Fibroblast of skin of abdomen (primary cell): ENCODE data around the gene CTRB1.
"Not testable (repeated sequence)": the region's sequence is repeated elsewhere in the genome, so short reads cannot be mapped to it uniquely, and the experiment has no call there.

Source experiments
- DNase-seq: peaks from one replicate; pipeline ENCODE4 v3.0.0-alpha.2; 2013

Gene CTRB1

DNA sequence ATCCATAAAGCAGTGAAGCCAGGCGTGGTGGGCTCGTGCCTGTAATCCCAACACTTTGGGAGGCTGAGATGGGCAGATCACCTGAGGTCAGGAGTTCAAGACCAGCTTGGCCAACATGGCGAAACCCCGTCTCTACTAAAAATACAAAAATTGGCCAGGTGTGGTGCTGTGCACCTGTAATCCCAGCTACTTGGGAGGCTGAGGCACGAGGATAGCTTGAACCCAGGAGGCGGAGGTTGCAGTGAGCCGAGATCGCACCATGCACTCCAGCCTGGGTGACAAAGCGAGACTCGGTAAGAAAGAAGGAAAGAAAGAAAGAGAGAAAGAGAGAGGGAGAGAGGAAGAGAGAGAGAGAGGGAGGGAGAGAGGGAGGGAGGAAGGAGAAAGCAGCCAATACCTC is 53.8 kb downstream of the CTRB1 start:
- not testable (repeated sequence) for DNase-seq

DNA sequence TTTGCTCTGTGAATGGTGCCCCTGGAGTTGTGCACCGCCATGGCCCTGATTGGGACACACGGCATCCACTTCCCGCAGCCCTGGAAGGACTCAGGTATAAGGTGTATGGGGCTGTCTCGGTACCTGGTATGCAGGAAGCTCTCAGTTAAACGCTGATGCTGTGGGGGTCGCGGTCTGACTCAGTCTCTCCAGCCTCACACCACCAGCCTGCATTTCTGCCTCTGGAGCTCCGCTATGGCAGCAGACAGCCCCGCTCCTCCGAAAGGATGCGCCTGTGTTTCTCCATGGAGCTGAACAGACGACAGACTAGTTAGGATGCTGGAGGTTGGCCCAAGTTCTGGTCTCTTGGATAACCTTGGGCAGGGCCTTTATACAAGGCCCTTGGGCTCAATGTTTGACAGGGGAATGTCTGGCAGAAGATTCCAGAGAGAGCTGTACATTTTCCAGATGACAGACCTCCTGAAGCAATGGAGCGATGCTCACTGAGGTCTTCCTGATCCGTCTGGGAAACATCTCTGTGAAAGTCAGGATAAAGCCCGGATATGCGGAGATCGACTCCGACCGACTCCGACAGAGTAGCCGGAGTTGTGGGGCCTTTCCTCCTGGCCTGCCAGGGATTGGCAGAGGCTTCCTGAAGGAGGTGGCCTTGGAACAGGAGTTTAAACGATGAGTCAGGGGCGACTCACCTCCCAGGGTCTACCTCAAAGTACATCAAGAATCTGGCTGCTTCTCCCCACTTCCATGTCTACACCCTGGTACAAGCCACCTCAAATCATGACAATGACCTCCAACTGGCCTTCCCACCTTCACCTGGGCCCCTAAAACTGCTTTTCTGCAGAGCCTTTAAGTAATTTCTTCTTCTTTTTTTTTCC is 54.5 kb downstream of the CTRB1 start:
- DNase-seq: peak; percentile 61
